ENCODE results near the gene NDUFB4. TPM values are rescaled to one million over a fixed set of nuclear protein-coding genes. Genes with fewer than 3 reads are reported as not detected.

Gene NDUFB4
- total RNA-seq, 1 experiment from 2014 or later = 174 TPM

- TF ChIP-seq TEAD4 (CRISPR knock-in tag; IDR thresholded peaks at IDR 0.05) (no peak), PREB (CRISPR knock-in tag; IDR thresholded peaks at IDR 0.05; ENCODE audit: borderline replicate concordance) (no peak), E2F5 (CRISPR knock-in tag; IDR thresholded peaks at IDR 0.05) (no peak), MLX (CRISPR knock-in tag; IDR thresholded peaks at IDR 0.05) (no peak), NR1H2 (CRISPR knock-in tag; IDR thresholded peaks at IDR 0.05) (no peak), ESRRA (CRISPR knock-in tag; IDR thresholded peaks at IDR 0.05; ENCODE audit: borderline replicate concordance) (no peak), STAT6 (CRISPR knock-in tag; conservative IDR thresholded peaks at IDR 0.05; ENCODE audit: low read depth) (no peak), ATF2 (CRISPR knock-in tag; IDR thresholded peaks at IDR 0.05; ENCODE audit: borderline replicate concordance, low read depth) (no peak), ATF3 (CRISPR knock-in tag; conservative IDR thresholded peaks at IDR 0.05) (no peak), CDX4 (CRISPR knock-in tag; IDR thresholded peaks at IDR 0.05; ENCODE audit: borderline replicate concordance) (no peak)
Observed at GRCh38 chr3:120550546-120550945, 45.6 kb upstream of the NDUFB4 start (continued).

- DNase-seq (ENCODE audit: low spot score) (no peak), ATAC-seq (no peak)
- CTCF ChIA-PET = no interaction called here
- H3K9me3 Mint-ChIP-seq = no peaks in the 10 kb centered on the region
- H3K4me3 Mint-ChIP-seq = no peak overlapping the region
- H3K27ac Mint-ChIP-seq = no peak overlapping the region
- no peaks in the 10 kb centered on the region for H3K4me1 Mint-ChIP-seq
- peaks cover 3% of the 10 kb centered on the region; the same call in 1 of the 2 replicates for H3K27me3 Mint-ChIP-seq (ENCODE audit: low read depth)
- no peaks in the 10 kb centered on the region for H3K36me3 Mint-ChIP-seq
- POLR2A ChIA-PET = no interaction called here
- TF ChIP-seq NR1H2 (CRISPR knock-in tag; IDR thresholded peaks at IDR 0.05) = no peak
- no peak for TF ChIP-seq ZNF671 (CRISPR knock-in tag; IDR thresholded peaks at IDR 0.05)
- TF ChIP-seq NFE2L1 (CRISPR knock-in tag; IDR thresholded peaks at IDR 0.05) = no peak
- no peak for TF ChIP-seq ZNF232 (CRISPR knock-in tag; IDR thresholded peaks at IDR 0.05)
- TF ChIP-seq MLX (CRISPR knock-in tag; IDR thresholded peaks at IDR 0.05) = no peak
- no peak for TF ChIP-seq ZNF138 (CRISPR knock-in tag; conservative IDR thresholded peaks at IDR 0.05)
- TF ChIP-seq ZNF281 (CRISPR knock-in tag; IDR thresholded peaks at IDR 0.05) = no peak
- no peak for TF ChIP-seq MYBL2 (CRISPR knock-in tag; IDR thresholded peaks at IDR 0.05)
- TF ChIP-seq ZSCAN18 (CRISPR knock-in tag; IDR thresholded peaks at IDR 0.05) = no peak
- no peak for TF ChIP-seq TP53 (CRISPR knock-in tag; IDR thresholded peaks at IDR 0.05)
- no peak for TF ChIP-seq ZNF121 (CRISPR knock-in tag; IDR thresholded peaks at IDR 0.05)
Observed at GRCh38 chr3:120552184-120553172, 43.7 kb upstream of the NDUFB4 start.
